ENCODE results near the gene BET1. TPM values are rescaled to one million over a fixed set of nuclear protein-coding genes. Genes with fewer than 3 reads are reported as not detected.

Gene BET1
- total and polyA plus RNA-seq, 2 of the 8 experiments (the other 6 are each of a cell fraction or from before 2014, with no cell fraction given): 20.6 to 31.7 TPM

DNA sequence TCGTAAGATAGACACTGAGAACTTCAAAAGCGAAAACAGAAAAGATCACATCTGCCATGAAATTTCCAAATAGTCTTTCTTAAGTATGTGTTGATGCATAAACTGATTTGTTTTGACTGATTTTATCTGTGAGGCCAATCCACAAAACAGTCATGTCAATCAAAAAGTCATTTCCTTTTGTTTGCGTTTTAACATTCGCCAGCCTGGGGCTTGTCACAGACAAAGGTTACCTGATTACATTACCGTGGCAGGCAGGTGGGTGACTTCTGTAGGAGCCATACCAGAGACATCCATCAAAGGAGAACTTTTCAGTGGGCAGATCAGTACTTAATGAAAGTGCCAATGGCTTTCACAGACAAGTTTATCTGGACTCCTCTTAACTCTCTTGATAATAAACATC lies 45.5 kb upstream of the BET1 start:
- CTCF ChIA-PET (ENCODE audit: partially characterized antibody): interaction anchor here (1.0 kb wide), 1 partner anchor 34 kb away, joined by 3 read pairs; no protein-coding TSS in a partner anchor
- H3K4me1 ChIP-seq (replicated peaks in 1 of 4; ENCODE audit: control insufficient read depth in 3 of 4, insufficient read depth in 4 of 4, low read length in 3 of 4): peaks cover 0 to 7% (median 2%) of the 10 kb centered on the region in 4 experiments; a peak in 3 of 7 replicates
- TF ChIP-seq RFX5 (IDR thresholded peaks at IDR 0.05; ENCODE audit: borderline replicate concordance, low read depth, low read length): no peak
- TF ChIP-seq CREB1 (IDR thresholded peaks at IDR 0.05): no peak
- TF ChIP-seq SIX5 (IDR thresholded peaks at IDR 0.05; ENCODE audit: low read depth, low read length): no peak
- TF ChIP-seq, protein P1, sequence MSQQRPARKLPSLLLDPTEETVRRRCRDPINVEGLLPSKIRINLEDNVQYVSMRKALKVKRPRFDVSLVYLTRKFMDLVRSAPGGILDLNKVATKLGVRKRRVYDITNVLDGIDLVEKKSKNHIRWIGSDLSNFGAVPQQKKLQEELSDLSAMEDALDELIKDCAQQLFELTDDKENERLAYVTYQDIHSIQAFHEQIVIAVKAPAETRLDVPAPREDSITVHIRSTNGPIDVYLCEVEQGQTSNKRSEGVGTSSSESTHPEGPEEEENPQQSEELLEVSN (IDR thresholded peaks at IDR 0.05): no peak
- TF ChIP-seq GTF2F1 (IDR thresholded peaks at IDR 0.05; ENCODE audit: borderline replicate concordance, low read depth, low read length): no peak
- TF ChIP-seq TEAD4 (IDR thresholded peaks at IDR 0.05; ENCODE audit: low read depth, low read length): no peak
- no peak for TF ChIP-seq CBX5 (IDR thresholded peaks at IDR 0.05; ENCODE audit: low read depth, low read length)
- TF ChIP-seq TAF1 (IDR thresholded peaks at IDR 0.05; ENCODE audit: low read depth, low read length): no peak
- no peak for TF ChIP-seq FOSL1 (IDR thresholded peaks at IDR 0.05; ENCODE audit: insufficient read depth, low read depth, low read length)
- no peak for TF ChIP-seq HDAC2 (IDR thresholded peaks at IDR 0.05; ENCODE audit: borderline replicate concordance in 1 of 2, low read depth in 2 of 2, low read length in 2 of 2)
- no peak for TF ChIP-seq ASH2L (IDR thresholded peaks at IDR 0.05; ENCODE audit: low read length)
- no peak for TF ChIP-seq TAF7 (optimal IDR thresholded peaks at IDR 0.05; ENCODE audit: borderline replicate concordance, low read depth, low read length)
- TF ChIP-seq CHD1 (IDR thresholded peaks at IDR 0.05; ENCODE audit: low read depth, low read length): no peak

More for the DNA sequence above, 45.5 kb upstream of the BET1 start:
- no peak overlapping the region for H3K4me3 ChIP-seq (ENCODE audit: extremely low read depth in 1 of 4, insufficient read depth in 2 of 4, low read depth in 3 of 4, low read length in 4 of 4)
- no peak overlapping the region for H2BK5ac ChIP-seq (ENCODE audit: low read depth, low read length)
- no peaks in the 10 kb centered on the region for H4K20me1 ChIP-seq (replicated peaks in 1 of 2; ENCODE audit: control insufficient read depth in 1 of 2, insufficient read depth in 2 of 2, low read length in 2 of 2)
- no peaks in the 10 kb centered on the region for H3K79me1 ChIP-seq (ENCODE audit: low read depth, low read length)
- H3K36me3 ChIP-seq (ENCODE audit: control insufficient read depth in 2 of 4, insufficient read depth in 4 of 4, low read length in 3 of 4): no peaks in the 10 kb centered on the region
- no peak overlapping the region for H2BK12ac ChIP-seq (ENCODE audit: low read depth, low read length)
- H4K5ac ChIP-seq (ENCODE audit: insufficient read length, low read depth, low read length): no peak overlapping the region
- no peak overlapping the region for H3K4ac ChIP-seq (replicated peaks; ENCODE audit: insufficient read length, low read depth, low read length)
- H2BK120ac ChIP-seq (replicated peaks; ENCODE audit: low read depth, low read length): no peak overlapping the region
- POLR2A ChIA-PET (ENCODE audit: partially characterized antibody): no interaction called here
- H3K79me2 ChIP-seq (ENCODE audit: control insufficient read depth in 1 of 2, insufficient read depth in 2 of 2, low read length in 2 of 2): no peaks in the 10 kb centered on the region
- no peak overlapping the region for H3K56ac ChIP-seq (replicated peaks; ENCODE audit: insufficient read length, low read depth, low read length)
- H3K14ac ChIP-seq (ENCODE audit: insufficient read length): no peak overlapping the region
- H2BK20ac ChIP-seq (ENCODE audit: low read length): no peak overlapping the region
- DNase-seq (ENCODE audit: low read depth in 1 of 2, low spot score in 2 of 2) (no peak), FAIRE-seq (no peak)
- H3K27me3 ChIP-seq (replicated peaks in 1 of 4; ENCODE audit: control insufficient read depth in 3 of 4, extremely low read depth in 1 of 4, insufficient read depth in 3 of 4, low read length in 3 of 4): no peaks in the 10 kb centered on the region
- H2AFZ ChIP-seq (ENCODE audit: low read length): no peak overlapping the region
- H3K27ac ChIP-seq (ENCODE audit: low read depth, low read length): no peak overlapping the region
- H4K8ac ChIP-seq (ENCODE audit: extremely low read depth, insufficient read depth, low read length): no peak overlapping the region
- H3K9me3 ChIP-seq (ENCODE audit: insufficient read depth in 2 of 2, low read depth in 1 of 2, low read length in 1 of 2): no peaks in the 10 kb centered on the region
- no peak overlapping the region for H4K91ac ChIP-seq (replicated peaks; ENCODE audit: insufficient read length, low read length)
- H2BK15ac ChIP-seq (ENCODE audit: low read length): no peak overlapping the region
- no peaks in the 10 kb centered on the region for H3K23me2 ChIP-seq (ENCODE audit: low read depth, low read length)
- no peak overlapping the region for H3K23ac ChIP-seq (ENCODE audit: insufficient read length)
- H3K4me2 ChIP-seq (ENCODE audit: insufficient read depth in 1 of 2, low read depth in 2 of 2, low read length in 2 of 2): no peak overlapping the region; a peak in 1 of 4 replicates
- H2AK5ac ChIP-seq (ENCODE audit: low read depth, low read length): no peak overlapping the region
- no peak overlapping the region for H3K9ac ChIP-seq (replicated peaks in 1 of 4; ENCODE audit: extremely low read depth in 1 of 4, low read depth in 3 of 4, low read length in 3 of 4)
- H3K18ac ChIP-seq (ENCODE audit: extremely low read depth, low read length): no peak overlapping the region
- 69% methylated on average over 5 of the region's 5 CpGs; no CpG with 5 or more reads in 1 of the 2 experiments for WGBS, 2 experiments (ENCODE audit: extremely low coverage in 1 of 2, insufficient coverage in 1 of 2, insufficient read length in 1 of 2, insufficient replicate concordance in 2 of 2, low coverage in 1 of 2, low lambda C conversion rate in 2 of 2, missing lambda C conversion rate in 1 of 2)
